Skeletal muscle cell (primary cell): ENCODE data around the gene OR4D10.
A peak's percentile ranks its signal among the peaks of the same experiment; 100 is the strongest.
"Not testable (repeated sequence)": the region's sequence is repeated elsewhere in the genome, so short reads cannot be mapped to it uniquely, and the experiment has no call there.

Experiments
- DNase-seq: peaks from one replicate; pipeline ENCODE4 v3.0.0-alpha.2; 2010; ENCODE audit warnings: low read depth
- H3K4me3 ChIP-seq: 2 replicates; pipeline ENCODE4 v1.5.1; 2011; ENCODE audit warnings: low read depth, mild to moderate bottlenecking, control low read depth, low read length, moderate library complexity

The OR4D10 gene

DNA sequence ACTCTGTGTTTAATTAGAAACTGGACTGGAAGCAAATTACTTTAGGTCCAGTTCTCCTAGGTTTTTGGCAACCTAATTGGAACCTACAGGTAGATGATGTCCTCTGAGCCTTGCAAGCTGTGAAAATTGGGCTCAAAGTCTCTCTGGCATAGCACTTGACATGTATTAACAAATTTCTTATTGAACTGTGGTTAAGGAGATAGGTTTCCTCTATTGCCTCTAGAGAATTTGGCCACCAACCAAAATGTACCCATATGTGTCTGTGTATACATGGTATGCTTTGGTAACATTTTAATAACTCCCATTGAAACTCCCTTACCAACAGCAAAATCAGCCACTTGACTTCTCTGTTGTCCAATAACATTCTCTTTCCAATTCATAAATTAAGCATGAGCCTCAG is at the start of gene OR4D10:
Gene OR4D10 (plus strand): TSS at position 301 of the 400 bp plus-strand sequence. CDS start 4,115 bp downstream, outside the sequence.
- H3K4me3 ChIP-seq = no peak within 1 kb of the TSS
- no peak for DNase-seq

DNA sequence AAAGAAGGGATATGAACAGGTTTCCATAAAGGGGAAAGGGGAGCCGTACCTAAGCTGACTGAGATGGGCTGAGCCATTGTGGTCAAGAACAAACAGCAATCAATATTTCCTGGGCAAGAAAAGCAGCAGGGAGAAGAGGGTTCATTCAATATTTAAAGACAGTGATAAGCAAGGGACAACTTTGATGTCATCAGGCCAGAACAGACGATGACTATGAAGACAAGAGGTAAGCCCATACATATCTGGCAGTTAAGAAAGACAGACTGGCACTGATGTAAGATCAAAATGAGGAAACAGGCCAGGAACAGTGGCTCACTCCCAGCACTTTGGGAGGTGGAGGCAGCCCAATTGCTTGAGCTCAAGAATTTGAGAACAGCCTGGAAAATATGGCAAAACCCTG is 49.3 kb upstream of the OR4D10 start:
- DNase-seq = no peak
- H3K4me3 ChIP-seq = no peak overlapping the region

DNA sequence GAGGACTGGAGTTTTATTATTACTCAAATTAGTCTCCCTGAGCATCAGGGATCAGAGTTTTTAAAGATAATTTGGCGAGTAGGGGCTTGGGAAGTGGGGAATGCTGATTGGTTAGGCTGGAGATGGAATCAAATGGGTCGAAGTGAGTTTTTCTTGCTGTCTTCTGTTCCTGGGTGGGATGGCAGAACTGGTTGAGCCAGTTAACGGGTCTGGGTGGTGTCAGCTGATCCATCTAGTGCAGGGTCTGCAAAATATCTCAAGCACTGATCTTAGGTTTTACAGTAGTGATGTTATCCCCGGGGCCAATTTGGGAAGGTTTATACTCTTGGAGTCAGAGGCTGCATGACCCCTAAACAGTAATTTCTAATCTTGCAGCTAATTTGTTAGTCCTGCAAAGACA is 48.0 kb upstream of the OR4D10 start:
- no peak for DNase-seq
- no peak overlapping the region for H3K4me3 ChIP-seq

GRCh38 chr11:59426361-59427067 is 46.6 kb upstream of the OR4D10 start, which contains the start of gene OR5A2:
Gene OR5A2, minus strand, starts transcription at chr11:59426413. Its CDS starts 3,460 bp downstream, at chr11:59422953.
- no peak for DNase-seq
- no peak within 1 kb of the TSS for H3K4me3 ChIP-seq

GRCh38 chr11:59427068-59427382 is 46.1 kb upstream of the OR4D10 start:
- no peak overlapping the region for H3K4me3 ChIP-seq
- DNase-seq = no peak

DNA sequence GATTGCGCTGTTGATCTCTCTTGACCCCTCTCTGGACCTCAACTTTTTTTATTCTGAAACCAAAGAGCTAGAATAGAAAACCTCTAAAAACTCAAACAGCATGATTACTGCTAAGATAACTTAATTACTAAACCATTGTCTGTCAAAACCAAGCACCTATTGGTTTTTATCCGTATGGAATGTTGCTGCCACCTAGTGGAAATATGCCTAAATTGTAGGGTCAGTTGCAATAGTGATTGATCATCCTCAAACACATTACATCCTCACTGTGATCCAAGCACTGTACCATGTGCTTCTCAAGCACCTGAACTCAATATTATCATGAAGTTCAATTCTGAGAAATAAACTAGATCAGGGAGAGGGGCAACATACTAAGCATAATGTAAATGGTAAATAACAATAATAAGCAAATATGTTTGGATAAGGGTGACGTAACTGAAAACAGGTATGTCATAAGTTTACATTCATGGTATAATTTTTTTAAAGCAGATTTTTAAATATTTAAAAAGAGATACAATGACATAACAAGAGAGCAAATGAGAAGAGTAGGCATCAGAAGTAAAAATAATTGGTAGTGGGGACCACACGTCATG is 43.1 kb upstream of the OR4D10 start:
- no peak overlapping the region for H3K4me3 ChIP-seq
- DNase-seq = peak; percentile 2

GRCh38 chr11:59436169-59436568 is 36.9 kb upstream of the OR4D10 start, which contains the start of gene OR5A1:
Gene OR5A1, plus strand, starts transcription at chr11:59436469. Its CDS starts 6,700 bp downstream, at chr11:59443169.
- DNase-seq = no peak

DNA sequence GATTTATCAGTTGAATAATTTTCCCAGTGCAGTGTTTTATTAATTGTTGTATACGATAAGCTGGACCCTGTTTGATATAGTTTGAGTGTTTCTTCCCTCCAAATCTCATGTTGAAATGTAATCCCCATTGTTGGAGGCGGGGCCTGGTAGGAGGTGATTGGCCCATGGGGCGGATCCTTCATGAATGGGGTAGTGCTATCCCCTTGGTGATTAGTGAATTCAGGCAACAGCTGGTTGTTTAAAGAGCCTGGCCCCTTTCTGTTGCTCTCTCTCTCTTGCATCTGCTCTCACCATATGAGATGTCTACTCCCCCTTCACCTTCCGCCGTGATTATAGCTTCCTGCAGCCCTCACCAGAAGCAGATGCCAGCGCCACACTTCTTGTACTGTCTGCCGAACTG is 35.3 kb upstream of the OR4D10 start:
- no peak overlapping the region for H3K4me3 ChIP-seq
- DNase-seq = no peak

More at GRCh38 chr11:59436169-59436568, 36.9 kb upstream of the OR4D10 start, which contains the start of gene OR5A1:
- no peak within 1 kb of the TSS for H3K4me3 ChIP-seq

GRCh38 chr11:59445624-59446023 is 27.5 kb upstream of the OR4D10 start:
- not testable (repeated sequence) for H3K4me3 ChIP-seq

DNA sequence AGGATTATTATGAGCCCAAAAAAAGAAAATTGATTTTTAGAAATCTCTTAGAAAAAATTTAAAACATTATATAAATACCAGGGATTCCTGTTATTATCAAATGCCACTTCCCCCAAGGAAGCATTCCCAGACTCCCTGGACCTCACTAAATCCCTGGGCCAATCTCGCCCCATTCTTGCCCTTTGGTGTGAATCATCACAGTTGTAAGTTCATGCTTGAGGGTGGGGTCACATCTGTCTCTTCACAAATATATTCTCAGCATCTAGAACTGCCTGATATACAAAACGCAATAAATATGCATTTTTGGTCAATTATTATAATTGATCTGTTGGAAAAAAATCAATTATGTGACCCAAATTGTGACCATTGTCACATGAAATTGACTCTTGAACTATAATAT is 24.6 kb upstream of the OR4D10 start:
- DNase-seq = no peak
- no peak overlapping the region for H3K4me3 ChIP-seq

More at GRCh38 chr11:59445624-59446023, 27.5 kb upstream of the OR4D10 start:
- DNase-seq = not testable (repeated sequence)

- no peak for DNase-seq
- no peak within 1 kb of the TSS for H3K4me3 ChIP-seq
These were observed 16.5 kb upstream of the OR4D10 start, which contains the start of gene OR4D6 for GRCh38 chr11:59456661-59457060. Gene OR4D6, plus strand, starts transcription at chr11:59456961. Its CDS starts 0 bp downstream, at chr11:59456961.

DNA sequence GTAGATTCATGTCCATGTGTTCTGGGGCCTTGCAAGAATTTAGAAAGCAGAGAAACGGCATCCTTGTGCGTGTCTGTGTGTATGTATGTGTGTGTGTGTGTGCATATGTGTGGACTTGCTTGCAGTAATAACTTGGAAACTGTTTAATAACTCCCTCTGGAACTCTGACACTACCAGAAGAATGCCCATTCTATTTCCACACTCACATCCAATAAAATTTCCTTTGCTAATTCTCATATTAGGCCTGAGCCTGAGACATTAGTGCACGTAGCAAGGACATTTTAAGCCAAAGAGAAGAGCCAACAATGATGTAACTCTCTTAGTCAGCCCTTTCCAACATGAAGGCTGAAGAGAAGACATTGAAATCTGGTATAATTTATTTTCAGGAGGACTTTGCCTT is 13.2 kb upstream of the OR4D10 start:
- H3K4me3 ChIP-seq = no peak overlapping the region
- no peak for DNase-seq

DNA sequence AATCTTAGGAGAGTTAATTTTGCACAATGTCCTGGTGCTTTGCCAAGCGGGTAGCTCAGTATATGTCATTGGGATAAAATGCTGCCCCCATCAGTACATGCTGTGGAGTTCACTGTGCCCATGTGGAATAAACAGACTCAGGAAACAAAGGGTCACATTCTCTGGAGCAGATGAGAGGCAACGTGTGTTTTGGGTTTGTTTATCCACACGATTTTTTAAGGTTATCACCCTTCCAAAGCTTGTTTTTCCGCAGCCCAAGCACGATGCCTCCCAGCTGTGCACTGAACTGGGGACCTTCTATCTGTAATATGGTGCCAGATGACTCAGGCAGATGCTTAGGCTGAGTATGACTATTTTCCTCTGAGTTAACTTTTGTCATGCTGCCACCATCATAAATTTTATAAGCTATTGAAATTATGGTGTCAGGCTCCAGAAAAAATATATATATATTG is 9.9 kb upstream of the OR4D10 start:
- H3K4me3 ChIP-seq = no peak overlapping the region
- no peak for DNase-seq

DNA sequence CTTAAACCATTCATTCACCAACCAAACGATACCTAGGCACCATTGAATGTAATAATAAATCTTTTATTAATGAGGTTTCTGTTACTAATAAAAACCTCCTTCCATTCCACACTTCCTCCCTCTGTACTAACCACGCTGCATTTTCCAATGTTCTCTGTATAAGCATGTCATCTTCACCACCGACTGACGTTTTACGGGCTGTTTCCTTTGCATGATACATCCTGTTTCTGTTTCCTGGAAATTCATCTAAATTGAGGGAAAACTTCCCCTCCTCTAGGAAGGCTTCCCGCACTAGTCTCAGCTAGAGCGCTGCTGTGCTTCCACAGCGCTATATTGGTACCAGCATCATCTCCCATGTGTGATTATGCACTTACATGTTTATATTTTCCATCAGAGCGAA is 2.1 kb downstream of the OR4D10 start:
- DNase-seq = no peak
- no peak overlapping the region for H3K4me3 ChIP-seq

GRCh38 chr11:59479906-59480305 is 6.8 kb downstream of the OR4D10 start:
- DNase-seq = no peak
- no peak overlapping the region for H3K4me3 ChIP-seq

DNA sequence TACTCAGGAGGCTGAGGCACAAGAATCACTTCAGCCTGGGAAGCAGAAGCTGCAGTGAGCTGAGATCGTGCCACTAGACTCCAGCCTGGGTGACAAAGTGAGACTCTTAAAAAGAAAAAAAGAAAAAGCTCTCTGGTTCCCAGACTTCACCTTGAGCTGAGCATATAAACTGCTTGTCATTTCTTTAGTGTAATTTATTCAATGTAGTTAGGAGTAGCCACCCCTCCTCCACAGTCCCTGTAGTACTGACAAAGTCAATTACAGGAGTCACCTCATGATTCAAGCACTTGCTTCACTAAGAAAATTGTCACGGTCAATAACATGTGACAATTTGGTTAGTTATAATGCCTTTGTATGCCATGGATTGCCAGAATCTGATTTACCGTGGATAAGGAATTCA is 7.2 kb downstream of the OR4D10 start:
- DNase-seq = no peak
- no peak overlapping the region for H3K4me3 ChIP-seq

- DNase-seq = no peak
These were observed 28.8 kb downstream of the OR4D10 start for GRCh38 chr11:59501931-59502330.

GRCh38 chr11:59503276-59503675 is 30.2 kb downstream of the OR4D10 start, which contains the start of gene OR4D11:
Gene OR4D11, plus strand, starts transcription at chr11:59503576. Its CDS starts 0 bp downstream, at chr11:59503576.
- no peak within 1 kb of the TSS for H3K4me3 ChIP-seq
- no peak for DNase-seq

More at GRCh38 chr11:59501931-59502330, 28.8 kb downstream of the OR4D10 start:
- H3K4me3 ChIP-seq = no peak overlapping the region

DNA sequence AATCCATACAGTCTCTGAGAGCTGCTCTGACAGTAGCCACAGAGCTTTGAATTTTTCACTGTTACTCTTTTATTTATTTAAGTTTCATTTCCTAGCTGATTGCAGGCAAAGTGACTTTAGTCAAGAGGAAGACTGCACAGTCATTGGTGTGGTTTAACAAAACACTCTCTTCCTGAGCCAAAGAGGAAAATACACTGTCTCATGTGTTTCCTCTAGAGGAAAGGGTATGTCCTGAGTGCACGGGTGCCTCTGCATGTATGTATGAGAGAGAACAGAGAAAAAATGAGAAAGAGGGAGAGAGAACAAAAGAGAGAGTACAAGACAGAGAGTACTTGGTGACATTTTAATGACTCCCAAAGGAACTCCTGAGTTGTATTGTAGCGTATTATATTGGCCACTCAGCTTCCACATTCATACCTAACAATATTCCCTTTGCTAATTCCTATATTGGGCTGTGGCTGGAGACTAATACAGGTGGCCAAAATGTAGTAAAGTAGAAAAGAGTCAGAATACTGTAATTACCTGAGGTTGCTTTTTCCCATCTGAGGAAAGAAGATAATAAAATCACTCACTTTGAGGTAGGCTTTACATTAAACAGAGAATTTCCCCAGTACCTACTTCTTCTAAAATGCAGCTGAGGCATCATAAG is 38.0 kb downstream of the OR4D10 start, which contains the start of gene OR4D9:
Gene OR4D9 (plus strand): TSS at position 599 of the 649 bp plus-strand sequence. CDS start 3,374 bp downstream, outside the sequence.
- no peak within 1 kb of the TSS for H3K4me3 ChIP-seq
- DNase-seq = no peak

DNA sequence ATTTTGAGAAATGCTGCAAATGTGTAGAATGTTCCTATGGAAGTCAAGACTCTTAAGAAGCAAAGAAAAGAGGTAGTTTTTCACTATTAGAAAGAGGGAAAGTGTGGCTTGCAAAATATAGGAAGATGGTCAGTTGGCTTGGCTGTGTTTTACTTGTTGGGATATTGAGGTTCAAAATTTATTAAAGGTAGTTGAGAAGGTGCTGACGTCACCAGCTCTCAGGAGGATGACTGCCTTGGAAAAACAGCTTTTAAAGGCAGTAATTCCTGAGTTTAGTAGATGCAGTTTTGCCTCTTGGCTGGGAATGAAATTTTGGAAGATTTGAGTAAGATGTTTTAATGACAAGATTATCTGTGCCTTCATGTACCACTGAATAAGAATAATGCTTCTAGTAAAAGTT is 38.6 kb downstream of the OR4D10 start:
- no peak for DNase-seq
- H3K4me3 ChIP-seq = no peak overlapping the region
